ENCODE results near the gene SLC35F3.

GRCh38 chr1:234214129-234214910 lies 309.8 kb downstream of the SLC35F3 start:
- TF ChIP-seq EGR1 (IDR thresholded peaks at IDR 0.05; ENCODE audit: low read depth in 2 of 2) (no peak), CTCF (IDR thresholded peaks at IDR 0.05; ENCODE audit: low read depth, low read length, missing input control) (no peak)
